ENCODE results near the gene RTP1. TPM values are rescaled to one million over a fixed set of nuclear protein-coding genes. Genes with fewer than 3 reads are reported as not detected.
A peak's percentile ranks its signal among the peaks of the same experiment; 100 is the strongest.
"Not testable (repeated sequence)": the region's sequence is repeated elsewhere in the genome, so short reads cannot be mapped to it uniquely, and the experiment has no call there.

Gene RTP1
- not detected for total RNA-seq

GRCh38 chr3:187197335-187197649, at the start of gene RTP1:
Gene RTP1 (plus strand): TSS chr3:187197486. CDS start chr3:187197516, 30 bp downstream.
- POLR2A ChIA-PET = no interaction called here
- CTCF ChIA-PET = interaction anchor here (0.9 to 1.3 kb wide), 3 partner anchors 22 to 69 kb away, joined by 3 to 4 read pairs (median 3); no protein-coding TSS in a partner anchor

GRCh38 chr3:187150186-187150585, 47.1 kb upstream of the RTP1 start:
- ATAC-seq = no peak
- H3K27ac Mint-ChIP-seq = no peak overlapping the region

More at GRCh38 chr3:187197335-187197649, at the start of gene RTP1:
- no peak within 1 kb of the TSS for H3K27ac Mint-ChIP-seq
- H3K4me1 Mint-ChIP-seq = no peaks in the 10 kb centered on the region
- H3K9me3 Mint-ChIP-seq (ENCODE audit: low read depth) = no peaks in the 10 kb centered on the region
- no peaks in the 10 kb centered on the region for H3K36me3 Mint-ChIP-seq (ENCODE audit: low read depth)
- no peak for DNase-seq
- H3K4me3 Mint-ChIP-seq = no peak within 1 kb of the TSS
- ATAC-seq = no peak
- peaks cover 9% of the 10 kb centered on the region for H3K27me3 Mint-ChIP-seq
- intact Hi-C loops (cut with DNase I, micrococcal nuclease) = no loop called here

GRCh38 chr3:187150599-187150998, 46.7 kb upstream of the RTP1 start:
- Mint-ChIP-seq H3K27ac (no peak overlapping the region), H3K4me1 (peaks cover 5% of the 10 kb centered on the region), H3K4me3 (no peak overlapping the region), H3K36me3 (ENCODE audit: low read depth) (no peaks in the 10 kb centered on the region), H3K9me3 (ENCODE audit: low read depth) (peaks cover 15% of the 10 kb centered on the region), H3K27me3 (peaks cover 2% of the 10 kb centered on the region)
- peak; percentile 86 for ATAC-seq
- CTCF ChIA-PET = interaction anchor here (0.5 to 6.1 kb wide), 26 partner anchors 9 to 1573 kb away, joined by 3 to 81 read pairs (median 4); partner anchors contain the start of gene RPL39L
- intact Hi-C loops (cut with DNase I, micrococcal nuclease) = loop anchor here (1.0 kb wide), 2 partner anchors 37 to 301 kb away; no protein-coding TSS in a partner anchor
- POLR2A ChIA-PET = interaction anchor here (1.2 kb wide), 1 partner anchor 37 kb away, joined by 3 read pairs; no protein-coding TSS in a partner anchor
- peak; percentile 82 for DNase-seq

More at GRCh38 chr3:187150186-187150585, 47.1 kb upstream of the RTP1 start:
- no peaks in the 10 kb centered on the region for H3K36me3 Mint-ChIP-seq (ENCODE audit: low read depth)
- H3K4me1 Mint-ChIP-seq = peaks cover 5% of the 10 kb centered on the region
- peaks cover 2% of the 10 kb centered on the region for H3K27me3 Mint-ChIP-seq
- no peak overlapping the region for H3K4me3 Mint-ChIP-seq
- H3K9me3 Mint-ChIP-seq (ENCODE audit: low read depth) = peaks cover 14% of the 10 kb centered on the region
- CTCF ChIA-PET = interaction anchor here (0.6 to 6.1 kb wide), 23 partner anchors 10 to 301 kb away, joined by 3 to 81 read pairs (median 5); partner anchors contain the start of gene RPL39L
- DNase-seq = no peak
- intact Hi-C loops (cut with DNase I, micrococcal nuclease) = loop anchor here (1.0 kb wide), 2 partner anchors 37 to 301 kb away; no protein-coding TSS in a partner anchor
- POLR2A ChIA-PET = interaction anchor here (1.2 kb wide), 1 partner anchor 37 kb away, joined by 3 read pairs; no protein-coding TSS in a partner anchor

- H3K27ac Mint-ChIP-seq = no peak overlapping the region
- peaks cover 7% of the 10 kb centered on the region for H3K9me3 Mint-ChIP-seq (ENCODE audit: low read depth)
- no peaks in the 10 kb centered on the region for H3K4me1 Mint-ChIP-seq
- POLR2A ChIA-PET = no interaction called here
- DNase-seq (no peak), ATAC-seq (no peak)
- intact Hi-C loops (cut with DNase I, micrococcal nuclease) = loop anchor here in 1 of 2 experiments (10.0 kb wide), 1 partner anchor 547 kb away; the partner anchor contains the start of gene AHSG
- H3K4me3 Mint-ChIP-seq = no peak overlapping the region
- CTCF ChIA-PET = interaction anchor here (1.5 to 7.3 kb wide), 3 partner anchors 22 to 312 kb away, joined by 4 to 144 read pairs (median 9); partner anchors contain the start of gene RPL39L
- H3K36me3 Mint-ChIP-seq (ENCODE audit: low read depth) = no peaks in the 10 kb centered on the region
- H3K27me3 Mint-ChIP-seq = no peaks in the 10 kb centered on the region
Observed at GRCh38 chr3:187161556-187161955, 35.7 kb upstream of the RTP1 start.

- Mint-ChIP-seq H3K4me1 (no peaks in the 10 kb centered on the region), H3K9me3 (ENCODE audit: low read depth) (peaks cover 7% of the 10 kb centered on the region), H3K27ac (no peak overlapping the region), H3K36me3 (ENCODE audit: low read depth) (no peaks in the 10 kb centered on the region), H3K27me3 (no peaks in the 10 kb centered on the region), H3K4me3 (no peak overlapping the region)
- CTCF ChIA-PET = interaction anchor here (1.1 to 7.3 kb wide), 8 partner anchors 12 to 314 kb away, joined by 3 to 144 read pairs (median 6); partner anchors contain the start of gene RPL39L
- POLR2A ChIA-PET = no interaction called here
- DNase-seq (no peak), ATAC-seq (no peak)
- intact Hi-C loops (cut with DNase I, micrococcal nuclease) = loop anchor here in 1 of 2 experiments (10.0 kb wide), 1 partner anchor 548 kb away; the partner anchor contains the start of gene AHSG
Observed at GRCh38 chr3:187162265-187162953, 34.9 kb upstream of the RTP1 start.

GRCh38 chr3:187165144-187165543, 32.1 kb upstream of the RTP1 start:
- peaks cover 3% of the 10 kb centered on the region for H3K4me1 Mint-ChIP-seq
- H3K27me3 Mint-ChIP-seq = no peaks in the 10 kb centered on the region
- H3K36me3 Mint-ChIP-seq (ENCODE audit: low read depth) = no peaks in the 10 kb centered on the region
- intact Hi-C loops (cut with DNase I, micrococcal nuclease) = loop anchor here (1.0 to 10.0 kb wide), 7 partner anchors 26 to 550 kb away; partner anchors contain the start of genes RPL39L (in 2 of the 2) and AHSG (in 1 of the 2)
- POLR2A ChIA-PET = interaction anchor here (0.6 to 0.7 kb wide), 3 partner anchors 25 to 222 kb away, joined by 3 to 4 read pairs (median 3); no protein-coding TSS in a partner anchor
- no peaks in the 10 kb centered on the region for H3K9me3 Mint-ChIP-seq (ENCODE audit: low read depth)
- peak; percentile 70 for ATAC-seq
- no peak overlapping the region for H3K27ac Mint-ChIP-seq
- no peak overlapping the region for H3K4me3 Mint-ChIP-seq
- peak; percentile 36 for DNase-seq
- CTCF ChIA-PET = interaction anchor here (0.5 to 7.3 kb wide), 53 partner anchors 9 to 1831 kb away, joined by 3 to 144 read pairs (median 4); partner anchors contain the start of genes RPL39L and ST6GAL1

GRCh38 chr3:187166750-187167149, 30.5 kb upstream of the RTP1 start:
- no peak overlapping the region for H3K27ac Mint-ChIP-seq
- intact Hi-C loops (cut with DNase I, micrococcal nuclease) = loop anchor here in 1 of 2 experiments (10.0 kb wide), 1 partner anchor 552 kb away; the partner anchor contains the start of gene AHSG
- peaks cover 8% of the 10 kb centered on the region for H3K4me1 Mint-ChIP-seq
- ChIA-PET POLR2A (interaction anchor here (0.6 kb wide), 1 partner anchor 710 kb away, joined by 3 read pairs; no protein-coding TSS in a partner anchor), CTCF (interaction anchor here (0.6 to 7.3 kb wide), 8 partner anchors 28 to 547 kb away, joined by 3 to 144 read pairs (median 6); partner anchors contain the start of gene RPL39L)
- no peaks in the 10 kb centered on the region for H3K9me3 Mint-ChIP-seq (ENCODE audit: low read depth)
- ATAC-seq (no peak), DNase-seq (no peak)
- H3K27me3 Mint-ChIP-seq = no peaks in the 10 kb centered on the region
- no peak overlapping the region for H3K4me3 Mint-ChIP-seq
- H3K36me3 Mint-ChIP-seq (ENCODE audit: low read depth) = no peaks in the 10 kb centered on the region

GRCh38 chr3:187167777-187168176, 29.5 kb upstream of the RTP1 start:
- Mint-ChIP-seq H3K36me3 (ENCODE audit: low read depth) (no peaks in the 10 kb centered on the region), H3K27ac (no peak overlapping the region), H3K27me3 (no peaks in the 10 kb centered on the region), H3K4me3 (no peak overlapping the region), H3K4me1 (peaks cover 8% of the 10 kb centered on the region), H3K9me3 (ENCODE audit: low read depth) (no peaks in the 10 kb centered on the region)
- intact Hi-C loops (cut with DNase I, micrococcal nuclease) = loop anchor here in 1 of 2 experiments (10.0 kb wide), 1 partner anchor 553 kb away; the partner anchor contains the start of gene AHSG
- ChIA-PET CTCF (interaction anchor here (0.8 to 7.3 kb wide), 5 partner anchors 17 to 314 kb away, joined by 3 to 144 read pairs (median 3); partner anchors contain the start of gene RPL39L), POLR2A (no interaction called here)
- ATAC-seq (no peak), DNase-seq (no peak)

- Mint-ChIP-seq H3K4me1 (peaks cover 8% of the 10 kb centered on the region), H3K4me3 (no peak overlapping the region), H3K36me3 (ENCODE audit: low read depth) (no peaks in the 10 kb centered on the region), H3K27ac (no peak overlapping the region), H3K27me3 (no peaks in the 10 kb centered on the region), H3K9me3 (ENCODE audit: low read depth) (no peaks in the 10 kb centered on the region)
- intact Hi-C loops (cut with DNase I, micrococcal nuclease) = loop anchor here in 1 of 2 experiments (10.0 kb wide), 1 partner anchor 555 kb away; the partner anchor contains the start of gene AHSG
- DNase-seq (no peak), ATAC-seq (no peak)
- ChIA-PET POLR2A (interaction anchor here (0.6 kb wide), 1 partner anchor 184 kb away, joined by 3 read pairs; no protein-coding TSS in a partner anchor), CTCF (interaction anchor here (0.6 to 1.0 kb wide), 7 partner anchors 17 to 342 kb away, joined by 3 to 4 read pairs (median 3); partner anchors contain the start of gene RPL39L)
Observed at GRCh38 chr3:187169231-187169960, 27.9 kb upstream of the RTP1 start.

- H3K27ac Mint-ChIP-seq; ATAC-seq; H3K36me3 Mint-ChIP-seq (ENCODE audit: low read depth); H3K4me1 Mint-ChIP-seq; H3K27me3 Mint-ChIP-seq; H3K9me3 Mint-ChIP-seq (ENCODE audit: low read depth); POLR2A ChIA-PET; DNase-seq; intact Hi-C loops (cut with DNase I, micrococcal nuclease); H3K4me3 Mint-ChIP-seq: not testable (repeated sequence)
- CTCF ChIA-PET = interaction anchor here (0.7 to 1.3 kb wide), 2 partner anchors 32 to 344 kb away, joined by 3 to 4 read pairs; partner anchors contain the start of gene RPL39L
Observed at GRCh38 chr3:187170911-187171310, 26.4 kb upstream of the RTP1 start.

Data from activated CD4-positive, alpha-beta T cell treated with anti-CD3 and anti-CD28 coated beads for 36 hours (primary cell).